Measurements from ENCODE around the gene KCTD10. TPM values are rescaled to one million over a fixed set of nuclear protein-coding genes. Genes with fewer than 3 reads are reported as not detected.

KCTD10 gene
- total and polyA plus RNA-seq, 9 of the 15 experiments (the other 6 are each of a cell fraction or from before 2014, with no cell fraction given): 1.9 to 37.5 (median 15.7) TPM

DNA sequence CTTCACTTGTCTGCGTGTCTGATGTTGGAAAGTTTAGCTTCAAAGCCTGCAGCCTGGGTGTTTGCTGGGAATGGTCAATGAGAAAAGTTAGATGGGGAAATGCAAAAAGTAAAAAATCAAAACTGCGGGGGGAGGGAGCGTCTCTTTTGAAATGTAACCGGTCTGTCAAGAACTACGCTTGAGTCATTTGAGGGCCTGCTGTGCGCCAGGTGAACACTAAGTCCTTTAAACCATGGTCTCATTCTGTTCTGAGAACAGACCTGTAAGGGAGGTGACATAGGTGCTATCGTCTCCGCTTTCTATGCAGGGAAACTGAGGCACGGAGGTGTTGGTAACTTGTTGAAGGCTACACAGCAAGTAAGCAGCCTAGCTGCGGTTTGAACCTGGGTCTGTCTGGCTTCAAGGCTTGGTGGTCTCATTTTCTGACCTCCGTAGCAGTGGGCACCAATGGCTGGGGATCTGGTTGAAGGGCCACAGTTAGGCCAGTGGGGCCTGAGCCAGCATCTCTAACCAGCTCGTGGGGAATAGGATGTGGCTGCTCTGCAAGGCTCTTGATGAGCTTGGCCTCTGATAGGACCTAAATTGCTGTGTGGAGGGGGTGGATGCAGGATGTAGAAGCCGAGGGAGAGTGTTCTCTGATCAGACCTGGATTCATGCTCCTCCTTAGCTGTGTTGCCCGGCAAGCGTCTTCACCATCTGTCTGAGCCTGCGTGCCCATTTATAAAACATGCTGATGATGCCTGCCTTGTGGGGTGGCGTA is 41.5 kb downstream of the KCTD10 start:
- BruUV-seq (replicated peaks): no TSS peak
- FAIRE-seq (no peak), DNase-seq (ENCODE audit: extremely low read depth in 1 of 4, low spot score in 3 of 4) (no peak), ATAC-seq (no peak)
- H3K4me2 ChIP-seq (ENCODE audit: insufficient read depth, low read length): no peak overlapping the region
- H3K79me2 ChIP-seq (ENCODE audit: control insufficient read depth, insufficient read depth, low read length): no peaks in the 10 kb centered on the region
- in situ Hi-C loops (cut with MboI) (no loop called here), intact Hi-C loops (cut with micrococcal nuclease) (no loop called here)
- no peak overlapping the region for H3K4me3 ChIP-seq
- POLR2A ChIA-PET: interaction anchor here (0.9 to 1.7 kb wide), 2 partner anchors 9 to 28 kb away, joined by 3 to 4 read pairs; no protein-coding TSS in a partner anchor
- no peaks in the 10 kb centered on the region; a peak in 1 of 5 replicates for H3K4me1 ChIP-seq (replicated peaks in 1 of 2; ENCODE audit: control insufficient read depth in 2 of 2, insufficient read depth in 2 of 2, low read length in 2 of 2)
- no peaks in the 10 kb centered on the region for H3K9me3 ChIP-seq (replicated peaks; ENCODE audit: control insufficient read depth, insufficient read depth, low read depth, low read length)
- 23% methylated on average over 17 of the region's 17 CpGs for WGBS (ENCODE audit: insufficient coverage, low coverage, missing lambda C conversion rate)
- H3K27me3 ChIP-seq (ENCODE audit: control insufficient read depth in 2 of 2, insufficient read depth in 2 of 2, low read length in 2 of 2): peaks cover 20 to 32% of the 10 kb centered on the region in 2 experiments; a peak in 4 of 5 replicates
- no peaks in the 10 kb centered on the region for H4K20me1 ChIP-seq (replicated peaks; ENCODE audit: control insufficient read depth, insufficient read depth, low read length)
- H3K9me1 ChIP-seq (ENCODE audit: control insufficient read depth, insufficient read depth, low read length): no peaks in the 10 kb centered on the region
- H3K9ac ChIP-seq (ENCODE audit: insufficient read depth in 1 of 2, low read depth in 2 of 2, low read length in 2 of 2): no peak overlapping the region
- H2AFZ ChIP-seq (ENCODE audit: low read depth, low read length): no peak overlapping the region
- CTCF ChIA-PET (ENCODE audit: low intra/inter-chr PET ratio): no interaction called here
- no peaks in the 10 kb centered on the region for H3K36me3 ChIP-seq (ENCODE audit: control insufficient read depth, insufficient read depth, low read length)
- H3K27ac ChIP-seq (ENCODE audit: extremely low read depth, low read depth, low read length): no peak overlapping the region
- TF ChIP-seq SMARCC2 (IDR thresholded peaks at IDR 0.05; ENCODE audit: low read depth): no peak
- no peak for TF ChIP-seq RBFOX2 (IDR thresholded peaks at IDR 0.05; ENCODE audit: low read depth, low read length)
- no peak for TF ChIP-seq ZNF239 (CRISPR knock-in tag; IDR thresholded peaks at IDR 0.05)
- no peak for TF ChIP-seq BCLAF1 (IDR thresholded peaks at IDR 0.05; ENCODE audit: borderline replicate concordance in 1 of 2, control insufficient read depth in 1 of 2, low read depth in 2 of 2, low read length in 1 of 2)
- no peak for TF ChIP-seq ZNF232 (CRISPR knock-in tag; IDR thresholded peaks at IDR 0.05)
- TF ChIP-seq RNF219 (CRISPR knock-in tag; IDR thresholded peaks at IDR 0.05): no peak
- TF ChIP-seq HMG20B (CRISPR knock-in tag; IDR thresholded peaks at IDR 0.05): no peak
- no peak for TF ChIP-seq ZNF384 (IDR thresholded peaks at IDR 0.05; ENCODE audit: low read depth, low read length)
- TF ChIP-seq L3MBTL2 (IDR thresholded peaks at IDR 0.05): no peak
- no peak for TF ChIP-seq NCOA2 (IDR thresholded peaks at IDR 0.05; ENCODE audit: partially characterized antibody in 2 of 2)
- TF ChIP-seq, protein P1, sequence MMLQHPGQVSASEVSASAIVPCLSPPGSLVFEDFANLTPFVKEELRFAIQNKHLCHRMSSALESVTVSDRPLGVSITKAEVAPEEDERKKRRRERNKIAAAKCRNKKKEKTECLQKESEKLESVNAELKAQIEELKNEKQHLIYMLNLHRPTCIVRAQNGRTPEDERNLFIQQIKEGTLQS (IDR thresholded peaks at IDR 0.05): no peak
- TF ChIP-seq, protein P1 (CRISPR knock-in tag; conservative IDR thresholded peaks at IDR 0.05): no peak
- no peak for TF ChIP-seq POLR2H (tag; IDR thresholded peaks at IDR 0.05; ENCODE audit: low read depth)
- no peak for TF ChIP-seq JUND (IDR thresholded peaks at IDR 0.05; ENCODE audit: borderline replicate concordance, low read depth, low read length)
- TF ChIP-seq JUND (tag; IDR thresholded peaks at IDR 0.05; ENCODE audit: borderline replicate concordance, low read depth, low read length): no peak
